ENCODE measurements around the gene UPB1. TPM values are rescaled to one million over a fixed set of nuclear protein-coding genes. Genes with fewer than 3 reads are reported as not detected.

The UPB1 gene
- total and polyA plus RNA-seq, 9 of the 15 experiments (the other 6 are each of a cell fraction or from before 2014, with no cell fraction given), result 0.06 to 0.11 TPM; not detected in 7

DNA sequence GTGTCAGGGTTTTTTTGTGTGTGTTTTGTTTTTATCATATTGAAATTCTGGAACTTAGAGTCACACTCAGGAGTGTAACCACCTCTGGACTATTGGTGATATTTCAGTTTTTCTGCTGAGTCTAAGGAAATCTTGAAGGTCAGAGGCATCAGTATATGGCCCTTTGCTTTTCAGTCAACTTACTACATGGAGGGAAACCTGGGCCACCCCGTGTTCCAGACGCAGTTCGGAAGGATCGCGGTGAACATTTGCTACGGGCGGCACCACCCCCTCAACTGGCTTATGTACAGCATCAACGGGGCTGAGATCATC lies 19.9 kb downstream of the UPB1 start:
- no peak for FAIRE-seq
- BruUV-seq (replicated peaks), result no TSS peak
- H3K4me3 ChIP-seq, result no peak overlapping the region
- CTCF ChIA-PET (ENCODE audit: low intra/inter-chr PET ratio), result no interaction called here
- intact Hi-C loops (cut with micrococcal nuclease), result no loop called here
- H2AFZ ChIP-seq (ENCODE audit: low read depth, low read length), result no peak overlapping the region
- H3K79me2 ChIP-seq (ENCODE audit: control insufficient read depth, insufficient read depth, low read length), result no peaks in the 10 kb centered on the region
- no peak overlapping the region for H3K4me2 ChIP-seq (ENCODE audit: insufficient read depth, low read length)
- H3K9me3 ChIP-seq (replicated peaks; ENCODE audit: control insufficient read depth, insufficient read depth, low read depth, low read length), result no peaks in the 10 kb centered on the region
- ATAC-seq, result no peak
- no peaks in the 10 kb centered on the region for H3K36me3 ChIP-seq (ENCODE audit: control insufficient read depth, insufficient read depth, low read length)
- WGBS (ENCODE audit: insufficient coverage, low coverage, missing lambda C conversion rate), result 65% methylated on average over 8 of the region's 8 CpGs
- no peak for TF ChIP-seq ETV1 (tag; conservative IDR thresholded peaks at IDR 0.05; ENCODE audit: low read depth)
- 0 out of 2 replicates have a peak, but pooled peaks have one; percentile 12 for TF ChIP-seq ZNF316 (IDR thresholded peaks at IDR 0.05)
- peak; percentile 37; the same call in 1 of the 2 replicates for TF ChIP-seq C11orf30 (IDR thresholded peaks at IDR 0.05; ENCODE audit: low read depth)
- H3K4me1 ChIP-seq (replicated peaks in 1 of 2; ENCODE audit: control insufficient read depth in 2 of 2, insufficient read depth in 2 of 2, low read length in 2 of 2), result peaks cover 13 to 24% of the 10 kb centered on the region in 2 experiments
- no peaks in the 10 kb centered on the region for H3K27me3 ChIP-seq (ENCODE audit: control insufficient read depth in 2 of 2, insufficient read depth in 2 of 2, low read length in 2 of 2)
- 0 out of 2 replicates have a peak, but pooled peaks cover 3% of the 10 kb centered on the region for H4K20me1 ChIP-seq (replicated peaks; ENCODE audit: control insufficient read depth, insufficient read depth, low read length)
- in situ Hi-C loops (cut with MboI), result loop anchor here (25.0 kb wide), 1 partner anchor 553 kb away; the partner anchor contains the start of genes DDT, DDTL and GSTT2B
- POLR2A ChIA-PET, result no interaction called here
- H3K9ac ChIP-seq (ENCODE audit: insufficient read depth in 1 of 2, low read depth in 2 of 2, low read length in 2 of 2), result no peak overlapping the region
- H3K27ac ChIP-seq (ENCODE audit: extremely low read depth, low read depth, low read length), result no peak overlapping the region
- H3K9me1 ChIP-seq (ENCODE audit: control insufficient read depth, insufficient read depth, low read length), result peaks cover 3% of the 10 kb centered on the region
- no peak for DNase-seq (ENCODE audit: extremely low read depth in 1 of 4, low spot score in 3 of 4)

DNA sequence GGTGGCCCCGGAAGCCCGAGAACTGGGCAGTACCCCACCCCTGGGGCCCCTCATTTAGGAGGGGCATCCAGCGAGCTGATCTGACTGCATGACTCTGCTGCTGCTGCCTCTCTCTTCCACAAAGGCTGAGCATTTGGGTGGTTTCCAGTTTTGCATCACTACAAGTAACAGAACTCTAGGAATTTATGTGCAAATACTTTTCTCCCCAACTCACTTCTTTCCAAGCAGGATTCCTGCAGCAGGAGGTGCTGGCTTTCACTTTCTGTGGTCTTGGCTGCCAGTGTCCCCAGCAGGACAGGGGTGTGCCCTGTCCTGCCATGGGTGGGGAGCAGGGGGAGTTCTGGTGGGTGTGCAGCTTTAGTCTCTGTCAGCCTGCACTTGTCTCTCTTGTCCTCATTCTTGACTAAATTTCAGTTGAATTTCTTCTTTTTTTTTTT lies 21.2 kb downstream of the UPB1 start:
- no peak for ATAC-seq
- DNase-seq (ENCODE audit: extremely low read depth in 1 of 4, low spot score in 3 of 4), result no peak
- H3K27me3 ChIP-seq (ENCODE audit: control insufficient read depth in 2 of 2, insufficient read depth in 2 of 2, low read length in 2 of 2), result no peaks in the 10 kb centered on the region
- no peaks in the 10 kb centered on the region for H3K9me1 ChIP-seq (ENCODE audit: control insufficient read depth, insufficient read depth, low read length)
- no TSS peak for BruUV-seq (replicated peaks)
- no peaks in the 10 kb centered on the region for H3K79me2 ChIP-seq (ENCODE audit: control insufficient read depth, insufficient read depth, low read length)
- in situ Hi-C loops (cut with MboI) (loop anchor here (25.0 kb wide), 1 partner anchor 554 kb away; the partner anchor contains the start of genes DDT, DDTL and GSTT2B), intact Hi-C loops (cut with micrococcal nuclease) (no loop called here)
- 5% methylated on average over 3 of the region's 3 CpGs for WGBS (ENCODE audit: insufficient coverage, low coverage, missing lambda C conversion rate)
- POLR2A ChIA-PET, result no interaction called here
- no peaks in the 10 kb centered on the region for H3K36me3 ChIP-seq (ENCODE audit: control insufficient read depth, insufficient read depth, low read length)
- FAIRE-seq, result no peak
- no peak overlapping the region for H3K27ac ChIP-seq (ENCODE audit: extremely low read depth, low read depth, low read length)
- H3K4me3 ChIP-seq, result no peak overlapping the region
- CTCF ChIA-PET (ENCODE audit: low intra/inter-chr PET ratio), result no interaction called here
- H4K20me1 ChIP-seq (replicated peaks; ENCODE audit: control insufficient read depth, insufficient read depth, low read length), result 0 out of 2 replicates have a peak, but pooled peaks cover 3% of the 10 kb centered on the region
- H3K9ac ChIP-seq (ENCODE audit: insufficient read depth in 1 of 2, low read depth in 2 of 2, low read length in 2 of 2), result no peak overlapping the region
- no peak overlapping the region for H2AFZ ChIP-seq (ENCODE audit: low read depth, low read length)
- no peaks in the 10 kb centered on the region for H3K9me3 ChIP-seq (replicated peaks; ENCODE audit: control insufficient read depth, insufficient read depth, low read depth, low read length)
- peaks cover 4 to 11% of the 10 kb centered on the region in 2 experiments; a peak in 4 of 5 replicates for H3K4me1 ChIP-seq (replicated peaks in 1 of 2; ENCODE audit: control insufficient read depth in 2 of 2, insufficient read depth in 2 of 2, low read length in 2 of 2)
- H3K4me2 ChIP-seq (ENCODE audit: insufficient read depth, low read length), result no peak overlapping the region
- TF ChIP-seq, protein P1, sequence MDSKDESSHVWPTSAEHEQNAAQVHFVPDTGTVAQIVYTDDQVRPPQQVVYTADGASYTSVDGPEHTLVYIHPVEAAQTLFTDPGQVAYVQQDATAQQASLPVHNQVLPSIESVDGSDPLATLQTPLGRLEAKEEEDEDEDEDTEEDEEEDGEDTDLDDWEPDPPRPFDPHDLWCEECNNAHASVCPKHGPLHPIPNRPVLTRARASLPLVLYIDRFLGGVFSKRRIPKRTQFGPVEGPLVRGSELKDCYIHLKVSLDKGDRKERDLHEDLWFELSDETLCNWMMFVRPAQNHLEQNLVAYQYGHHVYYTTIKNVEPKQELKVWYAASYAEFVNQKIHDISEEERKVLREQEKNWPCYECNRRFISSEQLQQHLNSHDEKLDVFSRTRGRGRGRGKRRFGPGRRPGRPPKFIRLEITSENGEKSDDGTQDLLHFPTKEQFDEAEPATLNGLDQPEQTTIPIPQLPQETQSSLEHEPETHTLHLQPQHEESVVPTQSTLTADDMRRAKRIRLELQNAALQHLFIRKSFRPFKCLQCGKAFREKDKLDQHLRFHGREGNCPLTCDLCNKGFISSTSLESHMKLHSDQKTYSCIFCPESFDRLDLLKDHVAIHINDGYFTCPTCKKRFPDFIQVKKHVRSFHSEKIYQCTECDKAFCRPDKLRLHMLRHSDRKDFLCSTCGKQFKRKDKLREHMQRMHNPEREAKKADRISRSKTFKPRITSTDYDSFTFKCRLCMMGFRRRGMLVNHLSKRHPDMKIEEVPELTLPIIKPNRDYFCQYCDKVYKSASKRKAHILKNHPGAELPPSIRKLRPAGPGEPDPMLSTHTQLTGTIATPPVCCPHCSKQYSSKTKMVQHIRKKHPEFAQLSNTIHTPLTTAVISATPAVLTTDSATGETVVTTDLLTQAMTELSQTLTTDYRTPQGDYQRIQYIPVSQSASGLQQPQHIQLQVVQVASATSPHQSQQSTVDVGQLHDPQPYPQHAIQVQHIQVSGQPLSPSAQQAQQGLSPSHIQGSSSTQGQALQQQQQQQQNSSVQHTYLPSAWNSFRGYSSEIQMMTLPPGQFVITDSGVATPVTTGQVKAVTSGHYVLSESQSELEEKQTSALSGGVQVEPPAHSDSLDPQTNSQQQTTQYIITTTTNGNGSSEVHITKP (IDR thresholded peaks at IDR 0.05; ENCODE audit: partially characterized antibody), result peak; percentile 86
- TF ChIP-seq ZNF175 (CRISPR knock-in tag; IDR thresholded peaks at IDR 0.05; ENCODE audit: low read depth), result no peak
- no peak for TF ChIP-seq TFAM (CRISPR knock-in tag; conservative IDR thresholded peaks at IDR 0.05)
- TF ChIP-seq, protein P2, sequence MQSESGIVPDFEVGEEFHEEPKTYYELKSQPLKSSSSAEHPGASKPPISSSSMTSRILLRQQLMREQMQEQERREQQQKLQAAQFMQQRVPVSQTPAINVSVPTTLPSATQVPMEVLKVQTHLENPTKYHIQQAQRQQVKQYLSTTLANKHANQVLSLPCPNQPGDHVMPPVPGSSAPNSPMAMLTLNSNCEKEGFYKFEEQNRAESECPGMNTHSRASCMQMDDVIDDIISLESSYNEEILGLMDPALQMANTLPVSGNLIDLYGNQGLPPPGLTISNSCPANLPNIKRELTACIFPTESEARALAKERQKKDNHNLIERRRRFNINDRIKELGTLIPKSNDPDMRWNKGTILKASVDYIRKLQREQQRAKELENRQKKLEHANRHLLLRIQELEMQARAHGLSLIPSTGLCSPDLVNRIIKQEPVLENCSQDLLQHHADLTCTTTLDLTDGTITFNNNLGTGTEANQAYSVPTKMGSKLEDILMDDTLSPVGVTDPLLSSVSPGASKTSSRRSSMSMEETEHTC (IDR thresholded peaks at IDR 0.05), result no peak
- TF ChIP-seq NFIX (CRISPR knock-in tag; IDR thresholded peaks at IDR 0.05; ENCODE audit: low read depth), result no peak
- TF ChIP-seq ATF7 (IDR thresholded peaks at IDR 0.05), result peak; percentile 18; the same call in 1 of the 2 replicates
- TF ChIP-seq POLR3G (IDR thresholded peaks at IDR 0.05; ENCODE audit: extremely low read depth, insufficient read length, insufficient replicate concordance), result no peak
- no peak for TF ChIP-seq ZNF174 (CRISPR knock-in tag; IDR thresholded peaks at IDR 0.05)
- TF ChIP-seq TARDBP (IDR thresholded peaks at IDR 0.05), result no peak
- no peak for TF ChIP-seq KAT2B (IDR thresholded peaks at IDR 0.05; ENCODE audit: low read depth, low read length)

All from K562 (cell line).